Panc1 (cell line): ENCODE data around the gene RPN1.

Source experiments
- POLR2AphosphoS5 ChIP-seq: IDR thresholded peaks from 2 replicates; pipeline ENCODE4 v1.6.1; 2012; ENCODE audit warnings: mild to moderate bottlenecking, low read depth, low read length, moderate library complexity
- SIN3A ChIP-seq: IDR thresholded peaks from 2 replicates; pipeline ENCODE4 v1.6.1; 2012; ENCODE audit warnings: low read depth, mild to moderate bottlenecking, low read length, moderate library complexity, borderline replicate concordance; ENCODE audit not compliant: insufficient read depth
- TCF7L2 ChIP-seq: IDR thresholded peaks from 2 replicates; pipeline ENCODE4 v1.6.1; 2011; ENCODE audit warnings: mild to moderate bottlenecking, low read depth, low read length, inconsistent platforms
- TF ChIP-seq, protein P1 (sequence below): fragments of 450-650 bp; IDR thresholded peaks from 2 replicates; pipeline ENCODE4 v1.5.1; 2017; ENCODE audit warnings: mild to moderate bottlenecking
- TF ChIP-seq, protein P2 (sequence below), 2 experiments: IDR thresholded peaks; 2 replicates each; pipeline ENCODE4 v1.6.1; 2011 to 2012; ENCODE audit warnings: low read depth in 2 of 2, control low read depth in 1 of 2, low read length in 1 of 2, mild to moderate bottlenecking in 1 of 2, moderate library complexity in 1 of 2; ENCODE audit not compliant: insufficient read depth in 1 of 2

DNA sequence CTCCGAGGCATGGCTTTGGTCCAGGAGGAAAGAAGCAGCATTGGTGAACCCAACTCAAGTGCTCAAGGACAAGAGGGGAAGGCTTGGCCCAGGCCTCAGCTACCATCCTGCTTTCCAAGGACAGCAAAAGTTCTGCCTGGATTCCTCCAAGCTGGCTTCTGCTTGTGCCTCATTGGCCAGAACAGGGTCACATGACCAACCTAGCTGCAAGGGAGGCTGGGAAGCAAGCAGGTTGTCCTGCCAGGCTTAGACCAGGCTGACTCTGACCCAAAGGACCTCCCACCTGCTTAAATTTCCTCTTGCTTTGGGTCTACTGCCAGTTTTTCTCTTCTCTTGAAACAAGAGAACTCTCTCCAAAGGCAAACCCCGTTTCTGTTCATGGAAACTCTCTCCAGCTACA, 70.7 kb downstream of the RPN1 start:
- TF ChIP-seq, protein P1, sequence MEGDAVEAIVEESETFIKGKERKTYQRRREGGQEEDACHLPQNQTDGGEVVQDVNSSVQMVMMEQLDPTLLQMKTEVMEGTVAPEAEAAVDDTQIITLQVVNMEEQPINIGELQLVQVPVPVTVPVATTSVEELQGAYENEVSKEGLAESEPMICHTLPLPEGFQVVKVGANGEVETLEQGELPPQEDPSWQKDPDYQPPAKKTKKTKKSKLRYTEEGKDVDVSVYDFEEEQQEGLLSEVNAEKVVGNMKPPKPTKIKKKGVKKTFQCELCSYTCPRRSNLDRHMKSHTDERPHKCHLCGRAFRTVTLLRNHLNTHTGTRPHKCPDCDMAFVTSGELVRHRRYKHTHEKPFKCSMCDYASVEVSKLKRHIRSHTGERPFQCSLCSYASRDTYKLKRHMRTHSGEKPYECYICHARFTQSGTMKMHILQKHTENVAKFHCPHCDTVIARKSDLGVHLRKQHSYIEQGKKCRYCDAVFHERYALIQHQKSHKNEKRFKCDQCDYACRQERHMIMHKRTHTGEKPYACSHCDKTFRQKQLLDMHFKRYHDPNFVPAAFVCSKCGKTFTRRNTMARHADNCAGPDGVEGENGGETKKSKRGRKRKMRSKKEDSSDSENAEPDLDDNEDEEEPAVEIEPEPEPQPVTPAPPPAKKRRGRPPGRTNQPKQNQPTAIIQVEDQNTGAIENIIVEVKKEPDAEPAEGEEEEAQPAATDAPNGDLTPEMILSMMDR, result no peak
- TF ChIP-seq TCF7L2 (no peak), POLR2AphosphoS5 (no peak), SIN3A (no peak)
- TF ChIP-seq, protein P2, sequence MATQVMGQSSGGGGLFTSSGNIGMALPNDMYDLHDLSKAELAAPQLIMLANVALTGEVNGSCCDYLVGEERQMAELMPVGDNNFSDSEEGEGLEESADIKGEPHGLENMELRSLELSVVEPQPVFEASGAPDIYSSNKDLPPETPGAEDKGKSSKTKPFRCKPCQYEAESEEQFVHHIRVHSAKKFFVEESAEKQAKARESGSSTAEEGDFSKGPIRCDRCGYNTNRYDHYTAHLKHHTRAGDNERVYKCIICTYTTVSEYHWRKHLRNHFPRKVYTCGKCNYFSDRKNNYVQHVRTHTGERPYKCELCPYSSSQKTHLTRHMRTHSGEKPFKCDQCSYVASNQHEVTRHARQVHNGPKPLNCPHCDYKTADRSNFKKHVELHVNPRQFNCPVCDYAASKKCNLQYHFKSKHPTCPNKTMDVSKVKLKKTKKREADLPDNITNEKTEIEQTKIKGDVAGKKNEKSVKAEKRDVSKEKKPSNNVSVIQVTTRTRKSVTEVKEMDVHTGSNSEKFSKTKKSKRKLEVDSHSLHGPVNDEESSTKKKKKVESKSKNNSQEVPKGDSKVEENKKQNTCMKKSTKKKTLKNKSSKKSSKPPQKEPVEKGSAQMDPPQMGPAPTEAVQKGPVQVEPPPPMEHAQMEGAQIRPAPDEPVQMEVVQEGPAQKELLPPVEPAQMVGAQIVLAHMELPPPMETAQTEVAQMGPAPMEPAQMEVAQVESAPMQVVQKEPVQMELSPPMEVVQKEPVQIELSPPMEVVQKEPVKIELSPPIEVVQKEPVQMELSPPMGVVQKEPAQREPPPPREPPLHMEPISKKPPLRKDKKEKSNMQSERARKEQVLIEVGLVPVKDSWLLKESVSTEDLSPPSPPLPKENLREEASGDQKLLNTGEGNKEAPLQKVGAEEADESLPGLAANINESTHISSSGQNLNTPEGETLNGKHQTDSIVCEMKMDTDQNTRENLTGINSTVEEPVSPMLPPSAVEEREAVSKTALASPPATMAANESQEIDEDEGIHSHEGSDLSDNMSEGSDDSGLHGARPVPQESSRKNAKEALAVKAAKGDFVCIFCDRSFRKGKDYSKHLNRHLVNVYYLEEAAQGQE (IDR thresholded peaks at IDR 0.05; ENCODE audit: insufficient read depth in 1 of 2, low read depth in 2 of 2, low read length in 1 of 2), result no peak
